Keratinocyte (primary cell): ENCODE results near the gene ERICH4.

ENCODE experiments used
- CTCF ChIP-seq, 3 experiments: IDR thresholded peaks in 1 of 3; conservative IDR thresholded peaks in 1 of 3; optimal IDR thresholded peaks in 1 of 3; 2 replicates in 2 of 3; 3 replicates in 1 of 3; pipeline versions ENCODE3 to v1.5.1; 2011; ENCODE audit warnings: low read length in 3 of 3, mild to moderate bottlenecking in 3 of 3, moderate library complexity in 2 of 3, control low read depth in 1 of 3, inconsistent platforms in 1 of 3; ENCODE audit not compliant: insufficient read depth in 2 of 3; ENCODE audit errors: extremely low read depth in 1 of 3
- EZH2 ChIP-seq: IDR thresholded peaks from one replicate; pipeline ENCODE4 v1.6.1; 2012; ENCODE audit warnings: inconsistent platforms, mild to moderate bottlenecking, low read length, moderate library complexity

GRCh38 chr19:41399525-41399924, 43.4 kb upstream of the ERICH4 start:
- TF ChIP-seq CTCF (optimal IDR thresholded peaks at IDR 0.05 in 1 of 3, IDR thresholded peaks at IDR 0.05 in 1 of 3, conservative IDR thresholded peaks at IDR 0.05 in 1 of 3; ENCODE audit: extremely low read depth in 1 of 3, insufficient read depth in 2 of 3, low read length in 3 of 3) (no peak), EZH2 (no peak)
